ENCODE measurements around the gene ATG7.

ATG7 gene

GRCh38 chr3:11514191-11514821 lies 242.1 kb downstream of the ATG7 start:
- Histone ChIP-seq H3K79me2 (ENCODE audit: low read length) (no peaks in the 10 kb centered on the region), H3K4me2 (ENCODE audit: low read depth, low read length) (no peak overlapping the region), H3K27ac (ENCODE audit: low read length) (no peak overlapping the region), H2AFZ (ENCODE audit: low read length) (no peak overlapping the region), H3K36me3 (replicated peaks; ENCODE audit: insufficient read depth, low read length) (no peaks in the 10 kb centered on the region), H3K4me3 (ENCODE audit: low read length) (no peak overlapping the region), H3K9me2 (replicated peaks; ENCODE audit: insufficient read depth, low read length) (no peaks in the 10 kb centered on the region), H4K20me1 (ENCODE audit: insufficient read depth, low read length) (no peaks in the 10 kb centered on the region), H3K9ac (ENCODE audit: low read length) (no peak overlapping the region), H3K9me3 (replicated peaks; ENCODE audit: insufficient read depth, low read length) (no peaks in the 10 kb centered on the region), H3K27me3 (replicated peaks; ENCODE audit: insufficient read depth, low read length) (no peaks in the 10 kb centered on the region), H3K4me1 (ENCODE audit: low read length) (no peaks in the 10 kb centered on the region), H3F3A (ENCODE audit: insufficient read depth, low read length) (no peaks in the 10 kb centered on the region)
- DNase-seq, result no peak
- TF ChIP-seq EZH2 (optimal IDR thresholded peaks at IDR 0.05; ENCODE audit: low read depth, low read length) (no peak), EZH2phosphoT487 (IDR thresholded peaks at IDR 0.05; ENCODE audit: low read length) (no peak)
- TF ChIP-seq, protein P1, sequence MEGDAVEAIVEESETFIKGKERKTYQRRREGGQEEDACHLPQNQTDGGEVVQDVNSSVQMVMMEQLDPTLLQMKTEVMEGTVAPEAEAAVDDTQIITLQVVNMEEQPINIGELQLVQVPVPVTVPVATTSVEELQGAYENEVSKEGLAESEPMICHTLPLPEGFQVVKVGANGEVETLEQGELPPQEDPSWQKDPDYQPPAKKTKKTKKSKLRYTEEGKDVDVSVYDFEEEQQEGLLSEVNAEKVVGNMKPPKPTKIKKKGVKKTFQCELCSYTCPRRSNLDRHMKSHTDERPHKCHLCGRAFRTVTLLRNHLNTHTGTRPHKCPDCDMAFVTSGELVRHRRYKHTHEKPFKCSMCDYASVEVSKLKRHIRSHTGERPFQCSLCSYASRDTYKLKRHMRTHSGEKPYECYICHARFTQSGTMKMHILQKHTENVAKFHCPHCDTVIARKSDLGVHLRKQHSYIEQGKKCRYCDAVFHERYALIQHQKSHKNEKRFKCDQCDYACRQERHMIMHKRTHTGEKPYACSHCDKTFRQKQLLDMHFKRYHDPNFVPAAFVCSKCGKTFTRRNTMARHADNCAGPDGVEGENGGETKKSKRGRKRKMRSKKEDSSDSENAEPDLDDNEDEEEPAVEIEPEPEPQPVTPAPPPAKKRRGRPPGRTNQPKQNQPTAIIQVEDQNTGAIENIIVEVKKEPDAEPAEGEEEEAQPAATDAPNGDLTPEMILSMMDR (IDR thresholded peaks at IDR 0.05; ENCODE audit: low read length), result no peak

- Histone ChIP-seq H3F3A (ENCODE audit: insufficient read depth, low read length) (no peaks in the 10 kb centered on the region), H2AFZ (ENCODE audit: low read length) (no peak overlapping the region), H3K9ac (ENCODE audit: low read length) (no peak overlapping the region), H3K4me1 (ENCODE audit: low read length) (no peaks in the 10 kb centered on the region), H3K27ac (ENCODE audit: low read length) (no peak overlapping the region), H3K79me2 (ENCODE audit: low read length) (no peaks in the 10 kb centered on the region), H3K4me3 (ENCODE audit: low read length) (no peak overlapping the region), H4K20me1 (ENCODE audit: insufficient read depth, low read length) (no peaks in the 10 kb centered on the region), H3K9me2 (replicated peaks; ENCODE audit: insufficient read depth, low read length) (no peaks in the 10 kb centered on the region), H3K36me3 (replicated peaks; ENCODE audit: insufficient read depth, low read length) (no peaks in the 10 kb centered on the region), H3K4me2 (ENCODE audit: low read depth, low read length) (no peak overlapping the region), H3K27me3 (replicated peaks; ENCODE audit: insufficient read depth, low read length) (no peaks in the 10 kb centered on the region), H3K9me3 (replicated peaks; ENCODE audit: insufficient read depth, low read length) (no peaks in the 10 kb centered on the region)
- no peak for DNase-seq
- no peak for TF ChIP-seq EZH2phosphoT487 (IDR thresholded peaks at IDR 0.05; ENCODE audit: low read length)
- TF ChIP-seq EZH2 (optimal IDR thresholded peaks at IDR 0.05; ENCODE audit: low read depth, low read length), result no peak
- TF ChIP-seq, protein P1 (IDR thresholded peaks at IDR 0.05; ENCODE audit: low read length), result no peak
Measured at GRCh38 chr3:11517601-11518000, 245.4 kb downstream of the ATG7 start.

GRCh38 chr3:11521167-11521566 lies 249.0 kb downstream of the ATG7 start:
- no peaks in the 10 kb centered on the region for H3K36me3 ChIP-seq (replicated peaks; ENCODE audit: insufficient read depth, low read length)
- no peaks in the 10 kb centered on the region for H3K9me2 ChIP-seq (replicated peaks; ENCODE audit: insufficient read depth, low read length)
- no peak overlapping the region for H2AFZ ChIP-seq (ENCODE audit: low read length)
- H3K27ac ChIP-seq (ENCODE audit: low read length), result no peak overlapping the region
- H3K79me2 ChIP-seq (ENCODE audit: low read length), result no peaks in the 10 kb centered on the region
- H3K4me2 ChIP-seq (ENCODE audit: low read depth, low read length), result no peak overlapping the region
- TF ChIP-seq, protein P1 (IDR thresholded peaks at IDR 0.05; ENCODE audit: low read length), result no peak
- TF ChIP-seq EZH2phosphoT487 (IDR thresholded peaks at IDR 0.05; ENCODE audit: low read length) (no peak), EZH2 (optimal IDR thresholded peaks at IDR 0.05; ENCODE audit: low read depth, low read length) (no peak)
- no peaks in the 10 kb centered on the region for H3K9me3 ChIP-seq (replicated peaks; ENCODE audit: insufficient read depth, low read length)
- H3F3A ChIP-seq (ENCODE audit: insufficient read depth, low read length), result no peaks in the 10 kb centered on the region
- H3K4me1 ChIP-seq (ENCODE audit: low read length), result no peaks in the 10 kb centered on the region
- DNase-seq, result no peak
- no peaks in the 10 kb centered on the region for H3K27me3 ChIP-seq (replicated peaks; ENCODE audit: insufficient read depth, low read length)
- H4K20me1 ChIP-seq (ENCODE audit: insufficient read depth, low read length), result no peaks in the 10 kb centered on the region
- no peak overlapping the region for H3K9ac ChIP-seq (ENCODE audit: low read length)
- no peak overlapping the region for H3K4me3 ChIP-seq (ENCODE audit: low read length)

Measured in MM.1S (cell line).